CD4-positive, alpha-beta memory T cell (primary cell): Measurements from ENCODE around the gene TAT. TPM values are rescaled to one million over a fixed set of nuclear protein-coding genes. Genes with fewer than 3 reads are reported as not detected.
A peak's percentile ranks its signal among the peaks of the same experiment; 100 is the strongest.
"Not testable (repeated sequence)": the region's sequence is repeated elsewhere in the genome, so short reads cannot be mapped to it uniquely, and the experiment has no call there.

Experiments
- CTCF ChIA-PET: fragments of 350-600 bp; sonication (Branson Sonifier 250); formaldehyde crosslinking; loops from one replicate; lab custom pipeline; 2021; ENCODE audit warnings: inconsistent platforms; ENCODE audit not compliant: partially characterized antibody; lab: Charles Lee
- POLR2A ChIA-PET: fragments of 350-600 bp; sonication (Branson Sonifier 250); formaldehyde crosslinking; loops from one replicate; lab custom pipeline; 2021; ENCODE audit not compliant: partially characterized antibody; lab: Charles Lee
- DNase-seq, 5 donors: peaks; one replicate each; pipeline versions ENCODE4 v3.0.0 to v3.0.0-alpha.2; 2020 to 2022; ENCODE audit warnings: mixed read lengths in 1 of 5
- H3K27ac ChIP-seq: one replicate; pipeline ENCODE4 v1.7.0; 2013; ENCODE audit warnings: low read depth, low read length
- H3K27me3 ChIP-seq: 2 replicates; pipeline ENCODE4 v1.7.0; 2013; ENCODE audit warnings: mild to moderate bottlenecking, low read length, moderate library complexity; ENCODE audit not compliant: insufficient read depth
- H3K36me3 ChIP-seq: 2 replicates; pipeline ENCODE4 v1.7.0; 2013; ENCODE audit warnings: mild to moderate bottlenecking, low read length, moderate library complexity; ENCODE audit not compliant: insufficient read depth
- H3K4me1 ChIP-seq: 2 replicates; pipeline ENCODE4 v1.7.0; 2013; ENCODE audit warnings: mild to moderate bottlenecking, low read length, moderate library complexity; ENCODE audit not compliant: insufficient read depth
- H3K4me3 ChIP-seq, 2 donors: one replicate each; pipeline ENCODE4 v1.7.0; 2013; ENCODE audit warnings: low read length in 2 of 2, mild to moderate bottlenecking in 1 of 2
- H3K9me3 ChIP-seq, 2 donors: one replicate each; pipeline ENCODE4 v1.7.0; 2013; ENCODE audit warnings: low read length in 2 of 2, control low read depth in 1 of 2; ENCODE audit not compliant: control insufficient read depth in 1 of 2
- H3K27ac Mint-ChIP-seq, 7 donors: one replicate each; pipeline ENCODE4 v1.8.0; 2020 to 2021; ENCODE audit warnings: mixed read lengths in 7 of 7, mild to moderate bottlenecking in 6 of 7, inconsistent platforms in 3 of 7, moderate library complexity in 3 of 7
- H3K27me3 Mint-ChIP-seq, 2 donors: one replicate each; pipeline ENCODE4 v1.8.0; 2020 to 2021; ENCODE audit warnings: mixed read lengths in 2 of 2
- H3K36me3 Mint-ChIP-seq, 2 donors: one replicate each; pipeline ENCODE4 v1.8.0; 2020 to 2021; ENCODE audit warnings: mixed read lengths in 2 of 2, inconsistent platforms in 1 of 2, mild to moderate bottlenecking in 1 of 2
- H3K4me1 Mint-ChIP-seq, 4 donors: one replicate each; pipeline ENCODE4 v1.8.0; 2020 to 2021; ENCODE audit warnings: mixed read lengths in 4 of 4, mild to moderate bottlenecking in 1 of 4
- H3K4me3 Mint-ChIP-seq, 8 donors: one replicate each; pipeline ENCODE4 v1.8.0; 2020 to 2021; ENCODE audit warnings: mixed read lengths in 8 of 8, mild to moderate bottlenecking in 7 of 8, moderate library complexity in 6 of 8, inconsistent platforms in 3 of 8
- H3K9me3 Mint-ChIP-seq, 8 donors: one replicate each; pipeline ENCODE4 v1.8.0; 2020 to 2021; ENCODE audit warnings: mixed read lengths in 8 of 8, mild to moderate bottlenecking in 5 of 8, inconsistent platforms in 3 of 8, moderate library complexity in 1 of 8
- intact Hi-C: fragments of 100-400 bp; cut with micrococcal nuclease; formaldehyde crosslinking; loops from one replicate; pipeline ENCODE4 v1.15.1; 2023
- polyA plus RNA-seq, 2 donors: library from polyadenylated mRNA; unstranded; fragments of 300-500 nt; fragmentation: Illumina TruSeq; gene quantifications; one replicate each; pipeline ENCODE4 v1.2.3, GENCODE V29; 2021
- total RNA-seq, 2 experiments: library from RNA; stranded (reverse); gene quantifications; one replicate each; pipeline ENCODE4 v1.2.3, GENCODE V29; 2021

TAT gene
- total and polyA plus RNA-seq, 4 experiments from 2014 or later: not detected

- DNase-seq, H3K9me3 ChIP-seq, intact Hi-C loops, H3K27ac Mint-ChIP-seq, POLR2A ChIA-PET, H3K27me3 ChIP-seq, CTCF ChIA-PET, H3K4me1 ChIP-seq, H3K36me3 ChIP-seq, H3K9me3 Mint-ChIP-seq, H3K4me3 ChIP-seq, H3K4me3 Mint-ChIP-seq, H3K4me1 Mint-ChIP-seq, H3K27ac ChIP-seq, H3K36me3 Mint-ChIP-seq: not testable (repeated sequence)
- peaks cover 4 to 23% of the 10 kb centered on the region in 2 donors for H3K27me3 Mint-ChIP-seq
These were observed 38.1 kb upstream of the TAT start for GRCh38 chr16:71614956-71615355.

GRCh38 chr16:71610936-71611871 is 34.3 kb upstream of the TAT start:
- peak; percentile 63 to 67 (median 66) for DNase-seq
- H3K27me3 Mint-ChIP-seq: peaks cover 2 to 25% of the 10 kb centered on the region in 2 donors
- H3K4me3 ChIP-seq: no peak overlapping the region

GRCh38 chr16:71610447-71610846 is 33.6 kb upstream of the TAT start:
- no peak overlapping the region for H3K4me3 ChIP-seq
- H3K27me3 Mint-ChIP-seq: peaks cover 2 to 23% of the 10 kb centered on the region in 2 donors
- no peak overlapping the region for H3K4me3 Mint-ChIP-seq
- POLR2A ChIA-PET: interaction anchor here (2.3 kb wide), 1 partner anchor 45 kb away, joined by 13 read pairs; no protein-coding TSS in a partner anchor
- no peaks in the 10 kb centered on the region for H3K36me3 ChIP-seq
- no peak overlapping the region for H3K27ac ChIP-seq
- H3K9me3 Mint-ChIP-seq: no peaks in the 10 kb centered on the region
- no peaks in the 10 kb centered on the region for H3K36me3 Mint-ChIP-seq
- no peak for DNase-seq
- CTCF ChIA-PET: interaction anchor here (0.5 to 5.4 kb wide), 52 partner anchors 8 to 609 kb away, joined by 3 to 107 read pairs (median 4); partner anchors contain the start of genes MARVELD3 and ZNF23
- no peaks in the 10 kb centered on the region for H3K9me3 ChIP-seq
- no peaks in the 10 kb centered on the region for H3K4me1 ChIP-seq
- peaks cover 0 to 4% (median 2%) of the 10 kb centered on the region in 4 donors for H3K4me1 Mint-ChIP-seq
- intact Hi-C loops: no loop called here
- H3K27ac Mint-ChIP-seq: no peak overlapping the region
- H3K27me3 ChIP-seq: no peaks in the 10 kb centered on the region

More at GRCh38 chr16:71610936-71611871, 34.3 kb upstream of the TAT start:
- H3K4me1 ChIP-seq: no peaks in the 10 kb centered on the region
- Mint-ChIP-seq H3K36me3 (no peaks in the 10 kb centered on the region), H3K4me3 (peak overlapping the region in 2 of 8 donors; percentile 13 to 25), H3K4me1 (peaks cover 0 to 4% (median 2%) of the 10 kb centered on the region in 4 donors), H3K27ac (no peak overlapping the region), H3K9me3 (no peaks in the 10 kb centered on the region)
- H3K36me3 ChIP-seq: no peaks in the 10 kb centered on the region
- intact Hi-C loops: loop anchor here (1.0 kb wide), 3 partner anchors 46 to 350 kb away; no protein-coding TSS in a partner anchor
- H3K27ac ChIP-seq: no peak overlapping the region
- H3K27me3 ChIP-seq: no peaks in the 10 kb centered on the region
- CTCF ChIA-PET: interaction anchor here (0.5 to 5.4 kb wide), 58 partner anchors 9 to 352 kb away, joined by 3 to 107 read pairs (median 4); partner anchors contain the start of genes MARVELD3 and ZNF23
- POLR2A ChIA-PET: interaction anchor here (0.8 to 2.3 kb wide), 2 partner anchors 43 to 46 kb away, joined by 4 to 13 read pairs; no protein-coding TSS in a partner anchor
- no peaks in the 10 kb centered on the region for H3K9me3 ChIP-seq

- POLR2A ChIA-PET: no interaction called here
- Histone ChIP-seq H3K4me3 (no peak overlapping the region), H3K27me3 (no peaks in the 10 kb centered on the region), H3K9me3 (no peaks in the 10 kb centered on the region), H3K36me3 (no peaks in the 10 kb centered on the region), H3K27ac (no peak overlapping the region), H3K4me1 (no peaks in the 10 kb centered on the region)
- Mint-ChIP-seq H3K36me3 (no peaks in the 10 kb centered on the region), H3K27me3 (peaks cover 2 to 18% of the 10 kb centered on the region in 2 donors), H3K4me3 (no peak overlapping the region), H3K9me3 (no peaks in the 10 kb centered on the region), H3K27ac (no peak overlapping the region), H3K4me1 (peaks cover 0 to 4% (median 2%) of the 10 kb centered on the region in 4 donors)
- CTCF ChIA-PET: interaction anchor here (0.7 to 5.4 kb wide), 5 partner anchors 9 to 196 kb away, joined by 3 to 107 read pairs (median 6); no protein-coding TSS in a partner anchor
- intact Hi-C loops: no loop called here
- no peak for DNase-seq
These were observed 32.2 kb upstream of the TAT start for GRCh38 chr16:71609066-71609465.

- H3K4me1 Mint-ChIP-seq: no peaks in the 10 kb centered on the region
- DNase-seq: no peak
- no peak overlapping the region for H3K4me3 ChIP-seq
- H3K36me3 ChIP-seq: no peaks in the 10 kb centered on the region
- H3K9me3 Mint-ChIP-seq: no peaks in the 10 kb centered on the region
- no peaks in the 10 kb centered on the region for H3K4me1 ChIP-seq
- CTCF ChIA-PET: no interaction called here
- intact Hi-C loops: no loop called here
- no peak overlapping the region for H3K27ac Mint-ChIP-seq
- no peaks in the 10 kb centered on the region for H3K27me3 ChIP-seq
- peaks cover 9 to 18% of the 10 kb centered on the region in 2 donors for H3K27me3 Mint-ChIP-seq
- no peaks in the 10 kb centered on the region for H3K9me3 ChIP-seq
- H3K4me3 Mint-ChIP-seq: no peak overlapping the region
- H3K27ac ChIP-seq: no peak overlapping the region
- POLR2A ChIA-PET: no interaction called here
- no peaks in the 10 kb centered on the region for H3K36me3 Mint-ChIP-seq
These were observed 23.9 kb upstream of the TAT start for GRCh38 chr16:71600822-71601221.

GRCh38 chr16:71598426-71598825 is 21.5 kb upstream of the TAT start:
- POLR2A ChIA-PET, H3K4me1 ChIP-seq, H3K4me1 Mint-ChIP-seq, H3K9me3 ChIP-seq, H3K36me3 ChIP-seq, H3K4me3 ChIP-seq, CTCF ChIA-PET, H3K4me3 Mint-ChIP-seq, H3K27ac Mint-ChIP-seq, DNase-seq, H3K27ac ChIP-seq, H3K27me3 ChIP-seq, intact Hi-C loops, H3K36me3 Mint-ChIP-seq, H3K9me3 Mint-ChIP-seq: not testable (repeated sequence)
- H3K27me3 Mint-ChIP-seq: peaks cover 18 to 28% of the 10 kb centered on the region in 2 donors

- H3K36me3 ChIP-seq, H3K27me3 ChIP-seq, H3K36me3 Mint-ChIP-seq, H3K27ac Mint-ChIP-seq, POLR2A ChIA-PET, CTCF ChIA-PET, H3K4me3 Mint-ChIP-seq, H3K9me3 Mint-ChIP-seq, H3K27ac ChIP-seq, H3K4me1 ChIP-seq, H3K4me1 Mint-ChIP-seq, H3K4me3 ChIP-seq, DNase-seq, H3K9me3 ChIP-seq, intact Hi-C loops: not testable (repeated sequence)
- peaks cover 26 to 44% of the 10 kb centered on the region in 2 donors for H3K27me3 Mint-ChIP-seq
These were observed 18.5 kb upstream of the TAT start for GRCh38 chr16:71595340-71595826.
